ENCODE data around the gene SDK2. TPM values are rescaled to one million over a fixed set of nuclear protein-coding genes. Genes with fewer than 3 reads are reported as not detected.

SDK2 gene
- total and polyA plus RNA-seq, 8 donors, result 0.04 to 0.31 (median 0.17) TPM

DNA sequence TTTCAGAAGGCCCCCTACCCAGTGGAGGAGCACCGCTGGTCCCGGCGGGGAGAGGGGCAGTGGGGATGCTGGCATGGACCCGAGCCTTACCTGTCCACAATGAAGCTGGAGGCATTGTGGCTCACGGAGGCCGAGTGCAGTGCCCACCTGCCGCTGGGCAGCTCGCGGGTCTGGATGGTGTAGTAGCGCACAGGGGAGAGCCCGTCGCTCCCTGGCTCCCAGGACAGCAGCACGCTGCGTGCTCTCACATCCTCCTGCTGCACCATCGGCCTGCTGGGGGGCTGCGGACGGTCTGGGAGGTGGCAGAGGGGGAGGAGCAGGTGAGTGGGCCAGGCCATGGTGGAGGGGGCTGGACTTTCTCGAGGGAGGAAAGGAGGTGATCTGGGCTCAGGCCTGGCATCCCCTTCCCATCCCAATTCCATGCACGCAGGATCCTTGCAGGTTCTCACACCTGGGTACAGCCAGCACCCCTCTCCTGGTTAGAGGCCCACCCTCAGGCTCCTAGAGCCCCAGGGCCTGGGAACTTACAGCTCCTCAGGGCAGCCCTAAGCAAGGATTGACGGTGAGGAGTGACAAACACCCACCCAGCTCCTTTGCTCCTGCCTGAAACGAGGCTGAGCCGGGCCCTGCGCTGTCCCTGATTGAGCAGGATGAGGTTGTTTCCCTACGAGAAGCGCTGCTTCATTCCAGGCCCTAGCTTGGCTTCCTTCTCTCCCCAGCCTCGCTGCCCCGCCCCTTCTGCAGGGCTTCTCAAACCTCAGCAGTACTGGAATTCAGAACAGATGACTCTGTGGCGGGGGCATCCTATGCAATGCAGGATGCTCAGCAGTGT lies 256.3 kb downstream of the SDK2 start:
- no peak for FAIRE-seq
- no peak overlapping the region for H3K4me3 ChIP-seq
- TF ChIP-seq, protein P1, sequence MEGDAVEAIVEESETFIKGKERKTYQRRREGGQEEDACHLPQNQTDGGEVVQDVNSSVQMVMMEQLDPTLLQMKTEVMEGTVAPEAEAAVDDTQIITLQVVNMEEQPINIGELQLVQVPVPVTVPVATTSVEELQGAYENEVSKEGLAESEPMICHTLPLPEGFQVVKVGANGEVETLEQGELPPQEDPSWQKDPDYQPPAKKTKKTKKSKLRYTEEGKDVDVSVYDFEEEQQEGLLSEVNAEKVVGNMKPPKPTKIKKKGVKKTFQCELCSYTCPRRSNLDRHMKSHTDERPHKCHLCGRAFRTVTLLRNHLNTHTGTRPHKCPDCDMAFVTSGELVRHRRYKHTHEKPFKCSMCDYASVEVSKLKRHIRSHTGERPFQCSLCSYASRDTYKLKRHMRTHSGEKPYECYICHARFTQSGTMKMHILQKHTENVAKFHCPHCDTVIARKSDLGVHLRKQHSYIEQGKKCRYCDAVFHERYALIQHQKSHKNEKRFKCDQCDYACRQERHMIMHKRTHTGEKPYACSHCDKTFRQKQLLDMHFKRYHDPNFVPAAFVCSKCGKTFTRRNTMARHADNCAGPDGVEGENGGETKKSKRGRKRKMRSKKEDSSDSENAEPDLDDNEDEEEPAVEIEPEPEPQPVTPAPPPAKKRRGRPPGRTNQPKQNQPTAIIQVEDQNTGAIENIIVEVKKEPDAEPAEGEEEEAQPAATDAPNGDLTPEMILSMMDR (IDR thresholded peaks at IDR 0.05), result no peak
- DNase-seq, result peak in 1 of 6 donors; percentile 44
- 80 to 83% methylated on average over 28 of the region's 28 CpGs for WGBS, 2 donors
- no peak for ATAC-seq
- no peaks in the 10 kb centered on the region for H3K27me3 ChIP-seq
- H3K4me1 ChIP-seq, result no peaks in the 10 kb centered on the region
- intact Hi-C loops (cut with DNase I), result no loop called here
- no peaks in the 10 kb centered on the region for H3K36me3 ChIP-seq
- no peaks in the 10 kb centered on the region for H3K9me3 ChIP-seq
- no peak overlapping the region for H3K27ac ChIP-seq

DNA sequence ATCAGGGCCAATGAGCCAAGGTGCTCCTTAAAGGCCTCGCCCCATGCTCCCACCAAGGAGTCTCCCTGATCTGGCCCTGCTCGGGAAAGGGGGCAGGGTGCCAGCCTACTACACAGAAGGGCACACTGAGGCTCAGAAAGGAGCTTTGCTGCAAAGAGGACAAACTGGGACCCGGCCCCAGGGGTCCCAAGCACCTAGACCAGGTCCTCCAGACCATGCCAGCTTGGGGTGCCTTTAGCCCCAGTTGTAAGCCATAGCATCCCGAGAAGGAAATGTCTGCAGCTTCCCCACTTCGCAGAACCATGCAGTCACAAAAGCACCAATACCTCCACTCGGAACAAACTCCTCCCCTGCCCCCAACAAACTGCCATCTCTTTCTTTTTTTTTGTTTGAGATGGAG lies 257.7 kb downstream of the SDK2 start:
- H3K4me1 ChIP-seq, result no peaks in the 10 kb centered on the region
- no peak for FAIRE-seq
- 78 to 82% methylated on average over 6 of the region's 6 CpGs for WGBS, 2 donors

DNA sequence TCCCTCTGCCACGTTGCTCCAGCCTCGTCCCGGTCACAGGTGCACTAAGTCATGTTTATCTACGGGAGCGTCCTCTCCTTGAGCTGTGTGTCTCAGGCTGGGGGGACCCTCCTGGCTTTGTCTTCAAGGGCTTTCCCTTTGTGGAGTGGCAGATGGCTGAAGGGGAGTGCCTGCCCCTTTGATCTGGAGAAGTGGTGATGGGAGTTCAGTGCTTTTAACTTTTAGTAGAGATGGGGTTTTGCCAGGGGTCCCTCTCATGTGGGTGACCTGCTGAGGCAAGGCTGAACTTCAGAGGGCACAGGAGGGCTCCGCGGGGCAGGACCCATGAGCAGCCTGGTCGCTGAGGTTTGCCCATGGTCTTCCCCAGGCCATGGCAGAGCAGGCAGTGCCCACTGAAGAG lies 259.3 kb downstream of the SDK2 start:
- intact Hi-C loops (cut with DNase I), result no loop called here
- H3K36me3 ChIP-seq, result no peaks in the 10 kb centered on the region
- TF ChIP-seq, protein P1 (IDR thresholded peaks at IDR 0.05), result no peak
- DNase-seq (no peak), FAIRE-seq (no peak), ATAC-seq (no peak)
- H3K27ac ChIP-seq, result no peak overlapping the region
- no peaks in the 10 kb centered on the region for H3K27me3 ChIP-seq
- WGBS, 2 donors, result 60 to 72% methylated on average over 8 of the region's 8 CpGs
- H3K4me3 ChIP-seq, result no peak overlapping the region
- no peaks in the 10 kb centered on the region for H3K9me3 ChIP-seq
- H3K4me1 ChIP-seq, result no peaks in the 10 kb centered on the region

More for the DNA sequence above, 257.7 kb downstream of the SDK2 start:
- Histone ChIP-seq H3K9me3 (no peaks in the 10 kb centered on the region), H3K36me3 (no peaks in the 10 kb centered on the region), H3K4me3 (no peak overlapping the region), H3K27ac (no peak overlapping the region), H3K27me3 (no peaks in the 10 kb centered on the region)
- TF ChIP-seq, protein P1 (IDR thresholded peaks at IDR 0.05), result no peak
- intact Hi-C loops (cut with DNase I), result no loop called here
- DNase-seq (peak in 1 of 6 donors; percentile 24), ATAC-seq (no peak)

DNA sequence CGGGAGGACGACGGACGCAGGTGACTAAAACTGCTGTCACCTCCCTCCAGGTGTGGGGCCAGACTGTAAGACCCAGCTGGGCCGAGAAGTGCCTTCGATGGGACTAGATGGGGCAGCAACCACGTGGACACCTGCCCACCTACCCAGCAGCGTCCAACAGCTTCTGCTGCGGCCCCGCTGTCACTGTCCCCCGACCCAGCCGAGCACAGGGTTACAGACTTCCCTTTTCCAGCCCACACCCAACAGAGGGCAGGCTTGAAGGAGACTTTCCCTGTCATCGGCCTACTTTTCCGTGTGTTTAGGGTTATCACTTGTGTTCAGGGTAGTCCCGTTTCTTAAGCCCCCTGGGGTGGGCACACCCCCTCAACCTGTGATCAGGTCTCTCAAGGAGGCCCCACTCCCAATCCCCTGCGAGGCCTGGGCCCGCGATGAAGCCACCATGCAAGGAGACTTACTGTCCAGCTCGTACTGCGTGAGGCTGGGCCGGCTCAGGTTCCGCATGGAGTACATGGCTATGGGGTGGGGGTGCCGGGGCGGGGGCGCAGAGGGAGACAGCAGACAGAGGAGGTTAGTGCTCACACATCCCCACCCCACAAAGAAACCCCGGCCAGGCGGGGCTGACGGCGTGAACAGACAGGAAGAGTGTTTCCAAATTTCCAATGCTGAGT lies 263.7 kb downstream of the SDK2 start:
- H3K27ac ChIP-seq, result no peak overlapping the region
- DNase-seq (peak in 1 of 6 donors; percentile 54), FAIRE-seq (no peak), ATAC-seq (no peak)
- TF ChIP-seq, protein P1 (IDR thresholded peaks at IDR 0.05), result no peak
- no peaks in the 10 kb centered on the region for H3K9me3 ChIP-seq
- no peaks in the 10 kb centered on the region for H3K36me3 ChIP-seq
- no peaks in the 10 kb centered on the region for H3K4me1 ChIP-seq
- no peaks in the 10 kb centered on the region for H3K27me3 ChIP-seq
- intact Hi-C loops (cut with DNase I), result no loop called here
- no peak overlapping the region for H3K4me3 ChIP-seq
- WGBS, 2 donors, result 73 to 76% methylated on average over 29 of the region's 29 CpGs

DNA sequence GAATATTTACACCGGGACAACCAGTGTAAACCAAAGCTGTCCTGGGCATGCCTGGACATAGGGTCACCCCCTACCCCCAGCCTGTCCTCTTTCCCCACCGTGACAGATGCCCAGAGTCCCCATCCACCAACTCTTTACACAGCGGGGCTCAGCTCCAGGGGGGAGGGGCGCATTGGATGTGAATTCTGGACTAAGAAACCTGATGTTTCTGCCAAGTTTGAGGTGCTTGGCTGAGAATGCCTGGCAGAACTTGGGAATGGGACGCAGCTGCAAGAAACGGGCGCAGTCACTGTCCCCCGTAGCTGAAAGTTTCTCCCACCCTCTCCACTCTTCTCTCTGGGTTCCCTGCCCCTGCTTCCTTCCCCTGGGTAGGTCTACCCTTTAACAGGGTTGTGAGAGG lies 264.4 kb downstream of the SDK2 start:
- TF ChIP-seq, protein P1 (IDR thresholded peaks at IDR 0.05), result no peak
- H3K4me1 ChIP-seq, result no peaks in the 10 kb centered on the region
- no peaks in the 10 kb centered on the region for H3K36me3 ChIP-seq
- no peaks in the 10 kb centered on the region for H3K27me3 ChIP-seq
- ATAC-seq (no peak), FAIRE-seq (no peak), DNase-seq (peak in 1 of 6 donors; percentile 6)
- H3K4me3 ChIP-seq, result no peak overlapping the region
- H3K9me3 ChIP-seq, result no peaks in the 10 kb centered on the region
- intact Hi-C loops (cut with DNase I), result no loop called here
- no peak overlapping the region for H3K27ac ChIP-seq
- WGBS, 2 donors, result 59 to 61% methylated on average over 8 of the region's 8 CpGs
